ENCODE results near the gene PEX11B.
"Not testable (repeated sequence)": the region's sequence is repeated elsewhere in the genome, so short reads cannot be mapped to it uniquely, and the experiment has no call there.

PEX11B gene

GRCh38 chr1:145952903-145953302 lies 34.4 kb upstream of the PEX11B start:
- DNase-seq (ENCODE audit: low read depth in 3 of 3), result no peak

GRCh38 chr1:145951526-145951925 lies 33.0 kb upstream of the PEX11B start:
- no peak for DNase-seq (ENCODE audit: low read depth in 3 of 3)

GRCh38 chr1:145949219-145949618 lies 30.7 kb upstream of the PEX11B start:
- no peak for DNase-seq (ENCODE audit: low read depth in 3 of 3)

- no peak for DNase-seq (ENCODE audit: low read depth in 3 of 3)
Observed at GRCh38 chr1:145947551-145947950, 29.0 kb upstream of the PEX11B start.

- DNase-seq (ENCODE audit: low read depth in 3 of 3), result no peak
Observed at GRCh38 chr1:145946477-145946986, 28.0 kb upstream of the PEX11B start.

GRCh38 chr1:145944532-145944931 lies 26.0 kb upstream of the PEX11B start:
- no peak for DNase-seq (ENCODE audit: low read depth in 3 of 3)

- no peak for DNase-seq (ENCODE audit: low read depth in 3 of 3)
Observed at GRCh38 chr1:145942871-145943270, 24.4 kb upstream of the PEX11B start.

- DNase-seq (ENCODE audit: low read depth in 3 of 3), result no peak
Observed at GRCh38 chr1:145942405-145942804, 23.9 kb upstream of the PEX11B start.

- no peak for DNase-seq (ENCODE audit: low read depth in 3 of 3)
Observed at GRCh38 chr1:145937436-145937835, 18.9 kb upstream of the PEX11B start.

- no peak for DNase-seq (ENCODE audit: low read depth in 3 of 3)
Observed at GRCh38 chr1:145936247-145936646, 17.7 kb upstream of the PEX11B start.

GRCh38 chr1:145935708-145936107 lies 17.2 kb upstream of the PEX11B start:
- DNase-seq (ENCODE audit: low read depth in 3 of 3), result no peak

GRCh38 chr1:145932522-145933009 lies 14.0 kb upstream of the PEX11B start:
- DNase-seq (ENCODE audit: low read depth in 3 of 3), result not testable (repeated sequence)

- DNase-seq (ENCODE audit: low read depth in 3 of 3), result no peak
Observed at GRCh38 chr1:145927916-145928643, 9.6 kb upstream of the PEX11B start.

- peak; percentile 65 to 92 (median 90) for DNase-seq (ENCODE audit: low read depth in 3 of 3)
Observed at GRCh38 chr1:145927063-145927886, 8.8 kb upstream of the PEX11B start, which contains the start of gene RBM8A. Gene RBM8A (minus strand): TSS chr1:145927484. CDS start chr1:145927426, 58 bp downstream.

- no peak for DNase-seq (ENCODE audit: low read depth in 3 of 3)
Observed at GRCh38 chr1:145926686-145927062, 8.2 kb upstream of the PEX11B start.

GRCh38 chr1:145922266-145922665 lies 3.7 kb upstream of the PEX11B start:
- DNase-seq (ENCODE audit: low read depth in 3 of 3), result no peak

- DNase-seq (ENCODE audit: low read depth in 3 of 3), result not testable (repeated sequence)
Observed at GRCh38 chr1:145920297-145920696, 1.8 kb upstream of the PEX11B start.

GRCh38 chr1:145918992-145919939 lies 749 bp upstream of the PEX11B start:
- no peak for DNase-seq (ENCODE audit: low read depth in 3 of 3)

GRCh38 chr1:145917595-145917994 lies 922 bp downstream of the PEX11B start:
- no peak for DNase-seq (ENCODE audit: low read depth in 3 of 3)

GRCh38 chr1:145916745-145917144 lies 1.8 kb downstream of the PEX11B start:
- DNase-seq (ENCODE audit: low read depth in 3 of 3), result no peak

GRCh38 chr1:145912128-145912641 lies 6.3 kb downstream of the PEX11B start:
- no peak for DNase-seq (ENCODE audit: low read depth in 3 of 3)
